ENCODE data around the gene SMIM1.

SMIM1 gene

DNA sequence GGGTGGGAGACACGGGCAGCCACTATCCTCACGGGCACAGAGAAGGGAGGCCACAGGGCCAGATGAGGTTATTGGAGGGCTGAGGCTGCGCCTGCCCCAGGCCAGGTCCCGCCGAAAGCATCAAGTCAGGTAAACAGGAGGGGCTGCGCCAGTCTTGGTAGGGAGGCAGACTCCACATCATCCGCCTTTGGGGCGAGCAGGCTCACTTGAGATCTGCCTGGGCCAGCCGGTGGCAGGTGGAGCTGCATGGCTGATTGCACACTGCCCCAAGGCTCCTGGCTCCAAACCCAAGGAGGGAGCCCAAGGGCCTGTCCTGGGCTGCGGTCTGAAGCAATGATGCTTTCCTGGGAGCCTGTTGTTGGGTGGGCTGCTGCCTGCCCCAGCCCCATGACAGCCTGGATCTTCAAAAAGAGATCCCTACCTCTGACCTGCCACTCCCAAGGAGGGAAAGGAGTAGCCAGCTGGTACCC is 4.6 kb downstream of the SMIM1 start:
- DNase-seq (ENCODE audit: low read depth in 2 of 2) = no peak

DNA sequence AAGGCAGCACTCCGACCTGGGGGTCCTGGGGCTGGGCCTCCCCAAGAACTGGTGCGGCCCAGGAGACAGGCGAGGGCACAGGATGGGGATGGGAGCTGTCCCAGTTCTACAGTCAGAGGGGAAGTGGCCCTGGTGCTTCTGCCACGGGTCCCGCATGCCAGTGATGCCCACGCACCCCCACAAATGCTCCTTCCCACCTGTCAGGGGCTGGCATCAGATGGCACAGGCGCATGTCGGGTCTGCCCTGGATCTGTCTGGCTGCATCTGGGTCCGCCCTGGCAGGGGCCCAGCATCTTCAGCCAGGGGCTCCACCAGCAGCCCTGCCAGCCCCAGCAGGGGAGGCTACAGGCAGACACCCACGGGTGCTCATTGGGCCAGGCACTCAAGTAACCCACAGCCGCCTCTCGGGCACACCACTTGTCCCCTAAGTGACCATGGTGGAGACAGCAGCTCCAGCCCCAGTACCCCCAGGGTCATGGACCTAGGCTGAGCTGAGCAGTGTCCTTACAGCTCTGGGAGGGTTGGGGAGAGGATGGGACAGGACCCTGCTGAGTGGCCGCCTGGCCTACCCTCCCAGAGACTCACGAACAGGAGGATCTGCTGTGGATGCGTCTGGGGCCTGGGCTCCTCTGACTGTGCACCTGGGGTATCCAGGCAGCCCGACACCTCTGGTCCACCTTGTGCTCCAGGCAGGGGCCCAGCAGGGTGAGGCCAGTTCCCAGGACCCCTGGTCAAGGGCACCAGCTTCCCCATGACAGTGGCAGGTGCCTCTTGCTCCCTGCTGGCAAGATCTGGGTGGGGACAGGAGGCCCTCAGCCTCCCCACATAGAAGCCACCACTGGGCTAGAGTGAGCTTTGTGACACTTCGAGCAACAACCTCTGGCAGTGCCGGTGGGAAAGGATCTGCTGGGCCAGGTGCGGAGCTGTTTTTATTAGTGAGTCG is 5.4 kb downstream of the SMIM1 start:
- no peak for DNase-seq (ENCODE audit: low read depth in 2 of 2)

DNA sequence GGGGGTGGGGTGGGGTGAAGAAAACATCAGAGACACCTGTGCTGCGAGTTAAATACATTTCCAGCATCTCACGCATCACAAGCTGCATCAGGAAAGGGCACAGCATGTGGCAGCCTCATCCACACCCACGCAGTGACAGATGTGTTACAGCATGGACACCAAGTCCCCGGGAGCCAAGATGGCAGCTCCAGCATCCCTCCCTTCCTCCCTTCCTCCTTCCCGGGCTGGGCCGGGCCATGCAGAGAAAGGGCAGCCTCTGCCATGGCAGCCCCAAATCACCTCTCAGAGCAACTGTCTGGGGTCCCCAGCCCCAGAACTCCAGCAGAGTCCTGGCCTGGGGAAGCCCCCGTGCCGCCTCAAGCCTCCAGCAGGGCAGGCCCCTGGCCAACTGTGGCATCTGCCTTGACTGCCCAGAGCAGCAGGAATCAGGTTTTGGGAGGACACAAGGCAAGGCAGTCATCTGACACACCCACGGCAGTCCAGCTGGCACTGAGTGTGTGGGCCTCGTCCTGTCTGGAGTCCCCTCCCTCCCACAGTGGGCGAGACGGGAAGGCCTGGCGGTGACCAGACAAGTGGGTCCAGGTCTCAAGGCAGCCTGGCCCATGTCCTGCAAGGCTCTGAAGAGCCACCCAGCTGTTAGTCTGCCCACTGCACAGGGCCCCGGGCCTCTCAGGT is 6.2 kb downstream of the SMIM1 start:
- DNase-seq (ENCODE audit: low read depth in 2 of 2) = no peak

DNA sequence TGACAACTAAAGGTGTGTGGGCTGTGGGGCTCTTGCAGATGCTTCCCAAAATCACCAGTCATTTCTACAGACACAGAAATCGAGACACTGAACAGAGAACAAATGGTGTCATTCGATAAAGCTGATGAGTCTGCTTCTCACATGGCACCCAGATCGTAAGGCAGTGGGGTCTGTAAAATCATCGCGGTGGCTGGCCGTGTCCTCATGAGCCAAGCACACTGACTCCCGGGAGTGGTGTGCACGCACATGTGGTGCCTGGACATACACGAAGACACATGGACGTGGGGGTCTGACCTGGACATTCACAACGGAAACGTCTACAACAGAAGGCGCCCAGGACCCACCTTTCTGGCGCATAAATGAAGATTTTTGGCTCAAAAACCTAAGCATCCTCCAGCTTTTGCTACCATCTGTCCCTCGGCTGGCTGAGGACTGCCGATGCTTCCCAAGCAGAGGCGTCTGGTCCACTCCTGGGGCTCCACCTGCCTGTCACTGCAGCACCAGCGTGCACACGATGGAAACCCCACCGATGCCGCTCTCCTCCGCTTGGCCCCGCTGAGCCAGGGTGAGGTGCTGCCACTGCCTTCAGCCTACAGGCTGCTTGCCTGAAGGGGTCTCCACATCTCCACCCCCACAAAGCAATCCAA is 6.8 kb downstream of the SMIM1 start:
- no peak for DNase-seq (ENCODE audit: low read depth in 2 of 2)

DNA sequence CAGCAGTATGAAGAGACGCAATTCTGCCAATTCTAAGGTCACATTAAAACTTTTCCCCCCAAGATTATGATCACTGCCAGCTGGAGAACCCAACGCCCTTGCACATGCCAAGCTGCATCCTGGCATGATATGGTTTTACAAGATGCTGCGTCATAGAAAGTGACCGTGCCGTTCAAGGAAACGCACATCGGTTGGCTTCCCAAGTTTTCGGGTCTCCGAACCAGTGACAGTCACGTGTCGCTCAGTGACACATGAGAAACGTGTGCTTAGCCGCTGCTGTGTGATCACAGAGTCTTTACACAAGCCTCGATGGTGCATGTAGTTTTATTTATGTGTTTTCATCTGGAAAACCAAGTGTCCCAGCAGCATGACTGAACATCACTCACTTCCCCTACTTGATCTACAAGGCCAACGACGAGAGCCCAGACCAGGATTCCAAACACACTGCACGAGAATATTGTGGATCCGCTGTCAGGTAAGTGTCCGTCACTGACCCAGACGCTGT is 7.4 kb downstream of the SMIM1 start:
- DNase-seq (ENCODE audit: low read depth in 2 of 2) = no peak

DNA sequence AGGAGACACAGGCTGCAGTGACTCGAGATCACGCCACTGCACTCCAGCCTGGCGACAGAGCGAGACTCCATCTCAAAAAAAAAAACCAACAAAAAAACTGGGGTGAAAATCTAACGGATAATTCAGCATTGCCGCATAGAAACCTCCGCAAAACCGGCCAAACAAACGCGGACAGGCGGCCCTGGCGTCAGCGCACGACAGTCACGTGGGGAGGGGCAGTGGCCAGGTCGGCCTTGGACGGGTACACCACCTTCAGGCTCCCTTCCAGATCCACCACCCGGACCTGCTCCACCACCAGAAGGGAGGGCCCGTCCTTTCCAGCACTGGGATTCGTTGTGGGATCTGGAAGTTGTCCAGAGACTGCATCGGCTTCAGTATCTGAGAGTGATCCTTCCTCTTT is 8.4 kb downstream of the SMIM1 start:
- DNase-seq (ENCODE audit: low read depth in 2 of 2) = no peak

DNA sequence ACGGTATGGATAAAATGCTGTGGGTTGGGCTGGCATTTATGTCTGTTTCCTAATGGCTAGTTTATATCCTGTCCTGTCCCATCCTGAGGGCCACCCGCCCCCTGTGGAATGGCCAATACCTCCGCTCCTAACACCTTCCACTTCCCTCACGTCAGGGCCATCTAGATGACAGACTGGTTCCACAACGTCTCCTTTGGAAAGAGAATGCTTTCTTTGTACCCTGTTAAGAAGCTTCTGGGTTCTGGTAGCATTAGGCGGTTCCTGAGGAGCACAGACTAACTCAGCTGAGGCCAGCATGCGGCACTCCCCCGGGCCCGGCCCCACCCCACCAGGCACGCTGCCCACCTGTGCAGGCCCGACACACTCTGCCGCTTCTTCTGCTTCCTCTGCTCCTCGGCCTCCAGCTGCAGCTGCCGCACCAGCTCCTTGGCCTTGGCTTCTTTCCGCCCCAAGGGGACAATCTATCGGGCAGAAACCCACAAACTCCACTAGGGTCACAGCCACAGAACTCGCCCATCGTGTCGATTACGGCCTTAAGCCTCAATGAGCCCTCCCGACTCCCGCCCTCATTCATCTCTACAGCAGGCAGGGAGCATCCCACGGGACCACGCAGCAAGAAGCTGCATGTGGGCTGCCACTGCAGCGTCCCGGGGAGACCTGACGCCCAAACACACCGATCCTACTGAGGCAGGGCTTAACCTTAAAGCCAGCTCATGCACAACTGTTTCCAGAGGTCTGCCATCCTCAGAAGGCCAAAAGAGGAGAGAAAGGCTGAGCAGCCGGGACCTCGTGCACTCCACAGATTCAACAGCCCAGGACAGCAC is 11.3 kb downstream of the SMIM1 start:
- no peak for DNase-seq (ENCODE audit: low read depth in 2 of 2)

DNA sequence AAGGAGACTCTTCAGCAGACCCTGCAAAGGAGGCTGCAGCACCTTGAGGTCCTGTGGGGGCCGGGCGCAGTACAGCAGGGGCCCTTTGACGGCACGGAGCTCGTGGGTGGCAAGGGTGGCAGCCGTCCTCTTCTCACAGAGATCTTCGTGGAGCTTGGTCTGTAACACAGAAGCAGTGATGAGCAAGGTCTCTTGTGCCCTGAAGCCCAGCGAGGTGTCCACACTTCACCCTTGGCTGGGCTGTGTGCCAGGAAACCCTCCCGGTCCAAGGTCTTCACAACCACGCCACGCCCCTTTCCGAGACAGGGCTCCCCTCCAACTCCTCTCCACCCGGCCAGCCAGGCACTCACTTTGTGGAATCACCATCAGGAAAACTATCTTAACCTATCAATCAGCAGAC is 12.5 kb downstream of the SMIM1 start:
- no peak for DNase-seq (ENCODE audit: low read depth in 2 of 2)

DNA sequence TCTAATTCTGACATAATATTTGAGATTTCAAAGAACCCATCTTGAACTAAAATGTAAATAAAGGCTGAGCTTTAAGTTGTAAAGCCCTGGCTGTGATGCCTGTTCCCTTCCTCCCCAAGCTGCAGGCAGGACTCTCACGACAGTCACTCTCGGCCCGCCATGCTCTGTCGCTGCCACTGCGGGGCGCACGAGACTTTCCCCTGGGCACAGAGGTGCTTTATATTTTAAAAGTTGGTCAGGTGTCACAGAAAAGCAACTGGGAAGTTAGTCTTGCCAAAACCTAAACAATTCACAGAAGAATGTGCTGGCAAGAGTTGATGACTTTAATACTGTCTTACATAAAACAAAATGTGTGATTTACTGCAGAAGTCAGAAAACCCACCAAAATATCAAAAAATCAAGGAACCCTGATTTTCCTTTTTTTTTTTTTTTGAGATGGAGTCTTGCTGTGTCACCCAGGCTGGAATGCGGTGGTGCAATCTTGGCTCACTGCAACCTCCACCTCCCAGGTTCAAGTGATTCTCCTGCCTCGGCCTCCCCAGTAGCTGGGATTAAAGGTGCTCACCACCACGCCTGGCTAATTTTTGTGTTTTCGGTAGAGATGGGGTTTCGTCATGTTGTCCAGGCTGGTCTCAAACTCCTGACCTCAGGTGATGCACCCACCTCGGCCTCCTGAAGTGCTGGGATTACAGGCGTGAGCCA is 13.1 kb downstream of the SMIM1 start:
- no peak for DNase-seq (ENCODE audit: low read depth in 2 of 2)

DNA sequence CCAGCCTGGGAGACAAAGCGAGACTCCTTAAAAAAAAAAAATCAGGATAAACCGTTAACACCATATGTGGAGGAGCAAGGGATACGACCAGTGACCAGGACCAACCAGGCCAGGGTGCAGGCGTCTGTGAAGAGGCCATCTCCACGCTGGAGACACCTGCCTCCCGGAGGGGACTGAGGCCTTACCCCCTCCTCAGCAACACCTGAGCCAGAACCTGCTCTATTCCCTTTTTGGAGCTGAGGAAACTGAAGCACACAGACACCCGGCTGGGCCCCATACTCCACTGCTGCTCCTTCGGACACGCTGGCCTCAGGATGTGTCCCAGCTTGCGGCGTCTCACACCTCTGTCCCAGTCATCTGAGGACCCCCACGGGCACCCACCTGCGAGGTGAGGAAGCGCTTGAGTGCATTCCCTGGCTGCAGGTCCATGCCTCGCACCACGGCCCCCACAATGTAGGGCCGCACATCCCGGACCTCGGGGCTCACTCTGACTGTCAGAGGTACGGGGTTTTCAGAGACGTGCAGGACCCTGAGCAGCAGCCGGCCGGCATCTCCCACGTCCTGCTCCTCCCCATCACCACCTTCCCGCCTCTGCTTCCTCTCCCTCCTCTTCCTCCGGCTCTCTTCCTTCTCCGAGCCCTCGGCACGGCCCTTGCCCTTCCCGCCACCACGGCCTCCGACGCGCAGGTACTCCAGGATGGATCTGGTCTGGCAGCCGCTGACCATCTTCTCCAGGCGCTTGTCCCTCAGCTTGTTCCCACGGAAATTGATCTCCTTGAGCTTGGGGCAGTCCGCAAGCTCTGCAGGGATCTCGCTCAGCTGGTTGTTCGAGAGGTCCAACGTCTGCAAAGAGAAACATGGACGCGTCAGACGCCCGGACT is 14.2 kb downstream of the SMIM1 start:
- DNase-seq (ENCODE audit: low read depth in 2 of 2) = no peak

DNA sequence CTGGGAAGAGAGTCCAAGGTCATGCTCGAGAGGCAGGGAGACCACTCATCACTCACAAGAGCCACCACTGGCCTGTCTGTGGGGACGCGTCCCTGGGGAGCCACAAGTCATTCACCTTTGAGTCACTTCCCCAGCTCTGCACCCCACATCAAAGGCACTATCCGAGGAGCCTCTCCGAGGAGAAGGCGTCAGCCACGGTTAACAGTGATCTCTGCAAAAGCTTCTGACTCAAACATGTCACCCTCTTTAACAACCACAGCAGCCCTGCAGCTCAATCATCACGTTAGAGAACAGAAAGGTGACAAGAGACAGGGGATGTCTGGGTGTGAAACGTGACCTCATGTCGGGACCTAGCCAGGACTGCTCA is 14.8 kb downstream of the SMIM1 start:
- no peak for DNase-seq (ENCODE audit: low read depth in 2 of 2)

DNA sequence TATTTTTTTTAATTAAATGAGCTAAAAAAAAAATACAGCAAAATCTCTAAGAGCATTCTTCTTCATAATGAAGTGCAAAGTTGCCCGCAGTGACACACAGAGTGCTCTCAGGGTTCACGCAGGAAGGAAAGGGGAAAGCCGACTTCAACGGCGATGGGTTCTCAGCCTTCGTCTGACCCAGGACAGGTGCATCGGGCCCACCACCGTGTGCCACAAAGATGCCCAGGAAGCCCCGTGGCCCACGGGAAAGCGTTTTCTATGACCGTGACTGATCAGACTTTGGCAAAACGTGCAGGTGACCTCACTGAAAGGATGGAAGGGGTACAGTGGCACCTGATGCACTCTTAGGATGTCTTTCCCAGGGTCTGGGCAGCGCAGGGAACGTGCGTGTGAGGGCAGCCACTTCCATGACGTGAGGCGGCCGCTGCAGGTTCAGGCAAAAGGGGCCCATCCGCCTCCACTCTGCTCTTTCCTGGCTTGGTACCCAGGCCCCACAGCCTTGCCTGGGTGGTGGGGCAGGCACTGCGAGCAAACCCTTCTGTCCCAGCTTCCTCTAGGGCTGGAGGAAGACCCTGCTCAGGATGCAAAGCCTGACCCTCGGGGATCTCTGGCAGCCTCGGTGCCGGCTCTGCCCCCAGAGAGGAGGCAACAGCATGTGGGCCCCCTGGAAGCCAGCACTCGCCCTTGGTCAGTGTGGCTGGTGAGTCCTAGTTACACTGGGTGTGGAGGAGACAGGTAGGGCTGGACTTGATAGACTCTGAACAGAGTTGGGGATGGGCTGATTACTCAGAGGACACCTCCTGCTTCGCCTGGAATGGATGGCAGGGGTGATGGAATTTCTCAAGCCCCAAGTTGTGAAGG is 15.4 kb downstream of the SMIM1 start:
- DNase-seq (ENCODE audit: low read depth in 2 of 2) = no peak

DNA sequence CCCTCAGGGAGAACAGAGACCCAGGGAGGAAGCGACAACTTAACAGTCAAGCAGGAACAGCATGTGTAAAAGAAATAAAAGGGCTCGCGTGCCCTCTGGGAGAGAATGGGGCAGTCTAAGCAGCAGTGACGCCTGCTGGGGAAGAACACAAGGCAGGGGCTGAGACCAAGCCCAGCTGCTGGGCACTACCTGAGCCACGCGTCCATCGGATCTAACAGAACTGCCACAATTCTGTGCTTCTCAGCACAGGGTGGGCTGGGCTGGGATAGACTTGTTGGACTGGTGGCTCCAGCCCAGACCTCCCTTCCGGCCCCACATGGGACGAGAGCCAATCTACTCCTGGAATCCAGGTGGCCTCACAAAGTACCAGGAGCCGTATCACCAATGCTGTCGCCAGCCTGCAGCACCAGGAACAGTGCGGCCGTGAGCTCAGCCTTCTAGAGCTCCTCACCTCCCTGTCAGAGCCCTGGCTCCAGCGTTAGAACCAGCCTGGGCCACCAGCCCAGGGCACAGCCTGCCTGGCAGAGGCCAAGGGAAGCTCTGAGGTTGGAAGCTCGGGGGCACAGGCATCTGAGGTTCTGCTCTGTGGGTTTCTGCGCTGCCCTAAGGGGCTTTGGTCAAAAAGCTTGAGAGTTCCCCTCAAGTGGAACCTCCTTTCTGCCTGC is 16.3 kb downstream of the SMIM1 start:
- DNase-seq (ENCODE audit: low read depth in 2 of 2) = no peak

DNA sequence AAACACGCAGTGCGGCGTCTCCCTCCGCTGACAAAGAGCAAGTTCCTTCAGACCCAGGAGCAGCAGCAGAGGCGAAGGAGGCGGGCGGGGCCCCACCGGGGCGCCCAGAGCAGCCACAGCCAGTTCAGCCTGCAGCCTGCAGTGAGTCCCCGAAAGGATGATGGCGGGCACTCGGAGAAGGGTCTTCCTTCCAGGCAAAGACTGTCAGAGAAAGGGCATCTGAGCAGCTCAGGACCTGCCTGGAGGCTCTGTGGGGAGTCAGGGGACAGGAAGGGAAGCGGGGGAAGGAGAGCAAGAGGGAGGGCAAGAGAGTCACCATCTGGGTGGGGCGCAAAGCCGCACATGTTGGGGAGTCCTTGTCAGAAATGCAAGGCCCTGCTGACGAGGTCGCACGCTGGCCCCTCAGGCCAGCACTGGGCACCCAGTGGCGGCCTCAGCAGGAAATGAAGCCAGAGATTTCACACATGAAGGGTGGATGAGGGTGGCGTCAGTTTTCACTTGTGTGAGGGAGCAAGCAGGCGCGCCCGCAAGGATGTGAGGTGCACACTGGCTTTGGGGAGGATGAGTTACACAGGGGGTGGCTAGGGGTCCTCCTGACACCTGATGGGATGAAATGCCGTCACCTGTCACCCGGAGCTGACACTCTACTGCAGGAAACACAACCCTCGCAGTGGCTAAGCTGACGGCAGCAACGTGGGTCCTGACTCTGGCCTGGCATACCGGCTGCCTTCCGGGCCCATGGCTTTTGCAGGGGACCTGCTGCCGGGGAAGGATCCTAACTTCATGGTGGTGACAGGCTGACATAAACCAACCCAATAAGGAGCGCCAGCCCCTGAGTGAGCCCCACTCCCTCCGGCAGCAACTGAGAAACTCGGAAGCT is 17.1 kb downstream of the SMIM1 start:
- no peak for DNase-seq (ENCODE audit: low read depth in 2 of 2)

DNA sequence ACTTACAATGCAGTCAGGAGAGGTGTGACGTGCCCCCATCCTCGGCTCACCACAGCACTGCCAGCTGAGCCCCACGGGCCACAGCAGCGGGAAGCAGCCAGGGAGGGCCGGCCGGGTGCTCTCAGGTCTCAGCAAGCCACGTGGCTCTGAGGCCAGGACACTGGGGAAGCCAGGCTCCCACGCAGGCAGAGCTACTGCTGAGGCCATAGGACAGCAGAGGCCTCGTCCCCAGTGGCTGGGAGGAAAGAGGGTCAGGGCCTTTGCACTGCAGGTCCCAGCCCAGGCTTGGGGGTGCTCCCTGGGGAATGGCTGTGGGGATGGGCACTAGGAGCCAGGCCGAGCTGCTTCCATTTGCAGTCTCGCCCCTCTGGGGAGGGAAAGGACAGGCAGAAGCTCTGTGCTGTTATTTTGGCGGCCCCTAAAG is 18.0 kb downstream of the SMIM1 start:
- DNase-seq (ENCODE audit: low read depth in 2 of 2) = no peak

DNA sequence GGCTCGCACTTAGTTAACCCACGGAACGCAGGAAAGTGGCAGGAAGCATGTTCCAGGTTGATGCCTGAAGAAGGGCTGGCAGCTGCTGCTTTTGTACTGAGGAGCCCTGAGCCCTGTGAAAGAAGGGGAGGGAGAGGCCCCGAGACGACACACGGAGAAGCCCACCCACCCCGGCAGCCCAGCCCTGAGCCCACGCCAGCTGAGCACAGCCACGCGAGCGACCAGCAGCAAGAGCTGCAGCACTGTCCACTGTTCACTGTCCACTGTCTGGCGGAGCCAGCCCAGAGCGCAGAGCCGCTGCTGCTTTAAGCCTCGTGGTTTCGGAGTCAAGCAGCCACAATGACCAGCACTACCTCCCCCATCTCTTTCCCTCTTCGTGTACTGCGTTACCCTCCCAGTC is 18.4 kb downstream of the SMIM1 start:
- DNase-seq (ENCODE audit: low read depth in 2 of 2) = no peak

DNA sequence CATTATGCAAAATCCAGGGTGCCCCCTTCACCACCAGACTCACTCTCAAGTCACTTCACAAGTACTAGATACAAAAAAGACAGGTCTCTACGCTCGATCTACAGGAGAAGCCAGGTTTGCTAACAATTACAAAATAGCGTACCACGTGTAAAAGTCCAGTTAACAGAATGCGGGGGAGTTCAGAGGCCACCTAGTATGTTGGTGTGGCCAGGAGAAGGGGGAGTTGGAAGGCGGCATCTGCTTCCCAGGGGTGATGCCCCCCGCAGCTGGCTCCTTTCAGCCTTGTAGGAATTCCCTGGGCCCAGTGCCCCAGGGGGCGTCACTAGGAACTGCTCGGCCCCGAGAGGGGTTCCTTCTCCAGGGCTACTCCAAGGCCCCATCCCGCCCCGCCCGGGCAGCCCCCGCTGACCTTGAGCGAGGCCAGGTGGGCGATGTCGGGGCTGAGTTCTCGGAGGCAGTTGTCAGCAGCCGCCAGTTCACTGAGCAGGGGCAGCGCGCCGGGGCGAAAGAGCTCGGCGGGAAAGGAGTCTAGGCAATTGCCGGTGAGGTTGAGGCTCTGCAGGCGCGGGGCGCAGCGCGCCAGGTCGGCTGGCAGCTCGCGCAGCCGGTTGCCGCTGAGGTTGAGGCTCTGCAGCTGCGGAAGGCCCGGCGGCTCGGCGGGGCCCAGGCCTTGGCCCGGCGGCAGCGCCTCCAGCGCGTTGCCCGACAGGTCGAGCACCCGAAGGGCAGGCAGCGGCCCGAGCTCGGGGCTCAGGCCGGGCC is 23.1 kb downstream of the SMIM1 start:
- no peak for DNase-seq (ENCODE audit: low read depth in 2 of 2)

All from stimulated activated CD4-positive, alpha-beta T cell treated with anti-CD3 and anti-CD28 coated beads, Interleukin-1b, Interleukin-23, amount 100 ng/mL, for 4 hours (primary cell).